Measurements from ENCODE around the gene SGK2.

Gene SGK2

GRCh38 chr20:43559147-43559987, 540 bp downstream of the SGK2 start:
- Histone ChIP-seq H3K9me2 (replicated peaks; ENCODE audit: control insufficient read depth, low read length) (no peaks in the 10 kb centered on the region), H3K27ac (ENCODE audit: low read depth, low read length) (no peak overlapping the region), H3K36me3 (ENCODE audit: control insufficient read depth, low read length) (no peaks in the 10 kb centered on the region), H3K4me2 (ENCODE audit: low read length) (no peak overlapping the region), H3K4me1 (ENCODE audit: control insufficient read depth, low read length) (no peaks in the 10 kb centered on the region), H3K79me2 (ENCODE audit: control insufficient read depth, low read length) (no peaks in the 10 kb centered on the region), H3K27me3 (ENCODE audit: control insufficient read depth, low read length) (no peaks in the 10 kb centered on the region), H3F3A (ENCODE audit: control insufficient read depth, insufficient read depth) (no peaks in the 10 kb centered on the region), H3K4me3 (ENCODE audit: low read length) (no peak overlapping the region), H4K20me1 (ENCODE audit: control insufficient read depth, insufficient read depth, low read depth, low read length) (no peaks in the 10 kb centered on the region), H3K9me3 (ENCODE audit: control insufficient read depth, insufficient read depth, low read length) (no peaks in the 10 kb centered on the region)
- TF ChIP-seq EZH2phosphoT487 (IDR thresholded peaks at IDR 0.05; ENCODE audit: borderline replicate concordance, low read length) = no peak
- TF ChIP-seq, protein P1, sequence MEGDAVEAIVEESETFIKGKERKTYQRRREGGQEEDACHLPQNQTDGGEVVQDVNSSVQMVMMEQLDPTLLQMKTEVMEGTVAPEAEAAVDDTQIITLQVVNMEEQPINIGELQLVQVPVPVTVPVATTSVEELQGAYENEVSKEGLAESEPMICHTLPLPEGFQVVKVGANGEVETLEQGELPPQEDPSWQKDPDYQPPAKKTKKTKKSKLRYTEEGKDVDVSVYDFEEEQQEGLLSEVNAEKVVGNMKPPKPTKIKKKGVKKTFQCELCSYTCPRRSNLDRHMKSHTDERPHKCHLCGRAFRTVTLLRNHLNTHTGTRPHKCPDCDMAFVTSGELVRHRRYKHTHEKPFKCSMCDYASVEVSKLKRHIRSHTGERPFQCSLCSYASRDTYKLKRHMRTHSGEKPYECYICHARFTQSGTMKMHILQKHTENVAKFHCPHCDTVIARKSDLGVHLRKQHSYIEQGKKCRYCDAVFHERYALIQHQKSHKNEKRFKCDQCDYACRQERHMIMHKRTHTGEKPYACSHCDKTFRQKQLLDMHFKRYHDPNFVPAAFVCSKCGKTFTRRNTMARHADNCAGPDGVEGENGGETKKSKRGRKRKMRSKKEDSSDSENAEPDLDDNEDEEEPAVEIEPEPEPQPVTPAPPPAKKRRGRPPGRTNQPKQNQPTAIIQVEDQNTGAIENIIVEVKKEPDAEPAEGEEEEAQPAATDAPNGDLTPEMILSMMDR (IDR thresholded peaks at IDR 0.05; ENCODE audit: low read depth, low read length, poor library complexity, severe bottlenecking) = no peak

GRCh38 chr20:43560974-43561373, 2.1 kb downstream of the SGK2 start:
- Histone ChIP-seq H3K4me3 (ENCODE audit: low read length) (no peak overlapping the region), H3K27me3 (ENCODE audit: control insufficient read depth, low read length) (no peaks in the 10 kb centered on the region), H3K27ac (ENCODE audit: low read depth, low read length) (no peak overlapping the region), H3K79me2 (ENCODE audit: control insufficient read depth, low read length) (no peaks in the 10 kb centered on the region), H4K20me1 (ENCODE audit: control insufficient read depth, insufficient read depth, low read depth, low read length) (no peaks in the 10 kb centered on the region), H3K9me3 (ENCODE audit: control insufficient read depth, insufficient read depth, low read length) (no peaks in the 10 kb centered on the region), H3K4me2 (ENCODE audit: low read length) (no peak overlapping the region), H3F3A (ENCODE audit: control insufficient read depth, insufficient read depth) (no peaks in the 10 kb centered on the region), H3K4me1 (ENCODE audit: control insufficient read depth, low read length) (no peaks in the 10 kb centered on the region), H3K9me2 (replicated peaks; ENCODE audit: control insufficient read depth, low read length) (no peaks in the 10 kb centered on the region), H3K36me3 (ENCODE audit: control insufficient read depth, low read length) (no peaks in the 10 kb centered on the region)
- TF ChIP-seq EZH2phosphoT487 (IDR thresholded peaks at IDR 0.05; ENCODE audit: borderline replicate concordance, low read length) = no peak
- TF ChIP-seq, protein P1 (IDR thresholded peaks at IDR 0.05; ENCODE audit: low read depth, low read length, poor library complexity, severe bottlenecking) = no peak

DNA sequence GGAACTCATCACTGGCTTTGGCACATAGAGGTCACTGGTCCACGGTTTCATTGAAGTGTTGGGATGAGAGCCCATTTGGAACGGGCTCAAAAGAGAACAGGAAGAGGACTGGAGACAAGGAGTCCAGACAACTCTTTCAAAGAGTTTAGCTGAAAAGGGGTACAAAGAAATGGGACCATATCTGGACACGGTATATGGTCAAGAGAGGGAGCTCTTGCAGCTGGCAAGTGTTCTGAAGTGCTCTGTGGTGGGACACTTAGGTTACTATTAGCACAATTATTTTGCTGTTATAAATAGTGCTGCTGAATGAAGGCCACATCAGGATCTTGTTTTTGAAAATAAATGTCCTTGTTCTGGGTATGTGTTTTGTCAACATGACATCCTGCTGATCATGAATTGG, 4.6 kb downstream of the SGK2 start:
- Histone ChIP-seq H3K4me3 (ENCODE audit: low read length) (no peak overlapping the region), H3K36me3 (ENCODE audit: control insufficient read depth, low read length) (no peaks in the 10 kb centered on the region), H3F3A (ENCODE audit: control insufficient read depth, insufficient read depth) (no peaks in the 10 kb centered on the region), H3K79me2 (ENCODE audit: control insufficient read depth, low read length) (no peaks in the 10 kb centered on the region), H3K4me1 (ENCODE audit: control insufficient read depth, low read length) (no peaks in the 10 kb centered on the region), H3K9me2 (replicated peaks; ENCODE audit: control insufficient read depth, low read length) (no peaks in the 10 kb centered on the region), H3K27ac (ENCODE audit: low read depth, low read length) (no peak overlapping the region), H3K4me2 (ENCODE audit: low read length) (no peak overlapping the region), H3K9me3 (ENCODE audit: control insufficient read depth, insufficient read depth, low read length) (no peaks in the 10 kb centered on the region), H3K27me3 (ENCODE audit: control insufficient read depth, low read length) (no peaks in the 10 kb centered on the region), H4K20me1 (ENCODE audit: control insufficient read depth, insufficient read depth, low read depth, low read length) (no peaks in the 10 kb centered on the region)
- no peak for TF ChIP-seq EZH2phosphoT487 (IDR thresholded peaks at IDR 0.05; ENCODE audit: borderline replicate concordance, low read length)
- TF ChIP-seq, protein P1 (IDR thresholded peaks at IDR 0.05; ENCODE audit: low read depth, low read length, poor library complexity, severe bottlenecking) = peak; percentile 59

Measured in DOHH2 (cell line).